NCI-H1694 treated with DMSO at 0.1 percent for 48 hours (cell line): ENCODE measurements around the gene TAS2R14.

Experiments used
- DNase-seq: peaks from one replicate; lab custom pipeline; 2025; lab: John Stamatoyannopoulos, UW

The TAS2R14 gene

DNA sequence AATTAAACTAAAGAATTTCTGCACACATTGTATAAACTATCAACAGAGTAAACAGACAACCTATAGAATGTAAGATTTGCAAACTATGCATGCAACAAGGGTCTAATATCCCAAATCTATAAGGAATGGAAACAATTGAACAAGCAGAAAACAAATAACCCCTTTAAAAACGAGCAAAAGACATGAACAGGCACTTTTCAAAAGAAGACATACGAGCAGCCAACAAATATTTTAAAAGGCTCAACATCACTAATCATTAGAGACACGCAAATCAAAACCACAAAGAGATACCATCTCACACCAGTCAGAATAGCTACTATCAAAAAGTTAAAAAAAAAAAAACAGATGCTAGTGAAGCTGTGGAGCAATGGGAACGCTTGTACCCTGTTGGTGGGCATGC is 34.4 kb downstream of the TAS2R14 start:
- no peak for DNase-seq

DNA sequence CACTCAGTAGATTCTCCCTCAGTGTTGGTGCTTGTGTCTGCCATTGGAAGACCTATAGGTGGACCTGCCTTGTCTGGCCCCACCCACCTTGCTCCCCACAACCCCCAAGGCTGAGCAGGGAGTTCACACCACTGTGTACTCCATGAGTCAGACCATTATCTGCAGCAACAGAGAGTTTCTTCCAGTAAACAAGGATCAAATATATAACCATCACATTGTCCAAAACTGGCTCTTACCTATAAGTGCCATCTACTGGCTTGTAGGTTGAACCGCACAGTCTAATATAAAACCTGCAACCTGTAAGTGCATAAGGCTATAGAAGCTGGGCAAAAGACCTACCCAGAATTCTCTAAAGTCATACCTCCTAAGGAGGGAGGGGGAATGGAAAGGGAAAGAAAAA is 37.6 kb downstream of the TAS2R14 start:
- DNase-seq = no peak

DNA sequence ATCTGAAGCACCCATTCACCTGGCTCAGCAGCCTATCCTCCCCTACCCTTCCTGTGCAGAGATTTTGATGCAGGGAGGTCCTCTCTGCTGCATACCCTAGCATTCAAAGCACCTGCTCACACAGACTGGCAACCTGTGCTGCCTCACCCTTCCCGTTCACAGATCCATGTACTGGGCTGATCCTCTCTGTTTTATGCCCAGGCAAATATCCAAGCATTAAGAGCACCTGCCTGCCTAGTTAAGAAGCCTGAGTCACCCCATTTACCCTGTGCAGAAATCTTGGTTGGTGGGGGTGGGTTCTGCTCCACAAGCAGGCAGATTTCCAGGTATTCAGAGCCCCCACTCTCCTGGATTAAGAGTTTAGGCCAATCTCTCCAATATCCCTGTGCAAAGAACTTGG is 38.1 kb downstream of the TAS2R14 start:
- DNase-seq = no peak

DNA sequence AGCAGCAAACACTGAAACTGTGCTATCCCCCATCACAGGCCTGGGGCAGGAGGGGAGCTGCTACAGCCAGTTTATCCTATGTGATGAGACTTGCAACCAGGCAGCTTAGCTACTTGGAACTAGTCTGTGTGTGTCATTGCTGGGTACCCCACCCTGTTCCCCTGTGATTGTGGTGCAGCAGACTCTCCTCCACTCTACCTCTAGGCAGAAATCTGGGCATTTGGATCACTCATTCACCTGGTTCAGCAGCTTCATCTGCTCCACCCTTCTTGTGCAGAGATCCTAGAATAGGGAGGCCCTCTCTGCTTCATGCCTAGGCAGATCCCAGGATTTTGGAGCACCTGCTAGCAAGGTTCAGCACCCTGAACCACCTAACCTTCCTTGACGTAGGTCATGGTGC is 38.5 kb downstream of the TAS2R14 start:
- no peak for DNase-seq

DNA sequence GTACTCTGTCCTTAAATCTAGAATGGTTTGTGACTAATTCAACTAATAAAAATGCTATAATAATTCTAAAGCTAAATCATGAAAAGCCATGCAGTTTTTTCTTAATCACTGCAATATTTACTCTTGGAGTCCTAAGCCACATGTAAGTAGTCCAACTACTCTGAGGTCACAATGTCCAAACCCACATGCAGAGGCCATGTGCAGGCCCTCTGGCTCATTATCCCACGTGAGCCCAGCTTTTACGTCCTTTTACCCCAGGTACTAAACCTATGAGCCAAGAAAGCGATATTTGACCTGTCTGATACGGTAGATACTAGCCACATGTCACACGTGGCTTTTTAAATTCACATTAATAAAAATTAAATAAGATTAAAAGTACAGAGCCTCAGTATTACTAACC is 42.2 kb downstream of the TAS2R14 start:
- no peak for DNase-seq

DNA sequence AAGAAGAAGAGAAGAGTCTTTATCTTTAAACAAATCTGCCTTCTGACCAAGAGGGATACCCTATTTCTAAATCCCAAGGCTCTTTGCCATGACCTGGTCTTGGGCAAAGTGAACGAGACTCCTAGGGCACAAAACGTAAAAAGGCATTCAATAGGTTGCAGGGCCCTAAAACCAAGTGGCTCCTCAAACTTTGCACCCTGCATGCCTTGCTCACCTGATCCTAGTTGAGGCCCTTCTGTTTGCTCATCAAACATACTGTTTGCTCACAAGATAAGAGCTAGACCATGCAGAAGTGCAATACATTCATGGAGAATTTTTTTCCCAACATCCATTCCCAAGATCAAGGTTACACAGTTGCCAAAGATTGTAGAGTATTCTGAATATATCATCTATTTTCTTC is 47.1 kb downstream of the TAS2R14 start:
- DNase-seq = no peak

DNA sequence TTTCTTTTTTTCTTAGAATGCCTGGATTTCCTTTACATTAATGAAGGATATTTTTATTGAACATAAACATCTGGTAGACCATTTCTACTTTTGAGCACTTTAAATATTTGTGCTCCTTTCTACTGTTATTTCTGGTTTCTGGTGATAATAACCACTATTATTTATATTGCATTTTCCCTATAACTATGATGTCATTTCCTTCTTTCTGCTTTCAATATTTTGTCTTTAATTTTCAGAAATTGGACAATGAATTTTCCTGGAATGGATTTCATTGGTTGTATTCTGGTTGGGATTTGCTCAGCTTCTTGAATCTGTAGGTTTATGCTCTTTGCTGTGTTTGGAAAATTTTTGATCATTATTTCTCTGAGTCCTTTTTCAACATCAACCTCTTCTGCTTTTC is 49.8 kb downstream of the TAS2R14 start:
- DNase-seq = no peak
